KG1 (cell line): ENCODE measurements around the gene OBSCN.

ENCODE experiments used
- DNase-seq: peaks from one replicate; lab custom pipeline; 2025; lab: John Stamatoyannopoulos, UW

The OBSCN gene

GRCh38 chr1:228279011-228279721 is 71.3 kb downstream of the OBSCN start:
- DNase-seq = no peak

GRCh38 chr1:228279722-228280105 is 71.9 kb downstream of the OBSCN start:
- DNase-seq = no peak

GRCh38 chr1:228280106-228280901 is 72.5 kb downstream of the OBSCN start:
- no peak for DNase-seq

GRCh38 chr1:228280961-228281591 is 73.2 kb downstream of the OBSCN start:
- DNase-seq = no peak

- DNase-seq = no peak
Observed at GRCh38 chr1:228281631-228282328, 73.9 kb downstream of the OBSCN start.

GRCh38 chr1:228282329-228283042 is 74.6 kb downstream of the OBSCN start:
- no peak for DNase-seq

GRCh38 chr1:228283043-228283371 is 75.2 kb downstream of the OBSCN start:
- DNase-seq = no peak

- no peak for DNase-seq
Observed at GRCh38 chr1:228283476-228284147, 75.8 kb downstream of the OBSCN start.

GRCh38 chr1:228284148-228284495 is 76.3 kb downstream of the OBSCN start:
- DNase-seq = no peak

GRCh38 chr1:228284521-228284920 is 76.7 kb downstream of the OBSCN start:
- DNase-seq = no peak

- no peak for DNase-seq
Observed at GRCh38 chr1:228285661-228286504, 78.0 kb downstream of the OBSCN start.

GRCh38 chr1:228286505-228287417 is 78.9 kb downstream of the OBSCN start:
- no peak for DNase-seq

GRCh38 chr1:228287541-228288425 is 79.9 kb downstream of the OBSCN start:
- no peak for DNase-seq

- DNase-seq = no peak
Observed at GRCh38 chr1:228288536-228289238, 80.8 kb downstream of the OBSCN start.

- DNase-seq = no peak
Observed at GRCh38 chr1:228289239-228289849, 81.5 kb downstream of the OBSCN start.

- no peak for DNase-seq
Observed at GRCh38 chr1:228289996-228290881, 82.4 kb downstream of the OBSCN start.
